22Rv1 (cell line): ENCODE measurements around the gene PLXNB1.
A peak's percentile ranks its signal among the peaks of the same experiment; 100 is the strongest.

ENCODE experiments used
- H3K27ac ChIP-seq: fragments of 450-650 bp; 2 replicates; pipeline ENCODE4 v1.5.1; 2017
- ZFX ChIP-seq: fragments of 450-650 bp; IDR thresholded peaks from 2 replicates; pipeline ENCODE4 v1.6.1; 2017; ENCODE audit warnings: antibody characterized with exemption, borderline replicate concordance
- TF ChIP-seq, protein P1 (sequence below): fragments of 450-650 bp; IDR thresholded peaks from 2 replicates; pipeline ENCODE4 v1.5.1; 2017; ENCODE audit warnings: mild to moderate bottlenecking

Gene PLXNB1

DNA sequence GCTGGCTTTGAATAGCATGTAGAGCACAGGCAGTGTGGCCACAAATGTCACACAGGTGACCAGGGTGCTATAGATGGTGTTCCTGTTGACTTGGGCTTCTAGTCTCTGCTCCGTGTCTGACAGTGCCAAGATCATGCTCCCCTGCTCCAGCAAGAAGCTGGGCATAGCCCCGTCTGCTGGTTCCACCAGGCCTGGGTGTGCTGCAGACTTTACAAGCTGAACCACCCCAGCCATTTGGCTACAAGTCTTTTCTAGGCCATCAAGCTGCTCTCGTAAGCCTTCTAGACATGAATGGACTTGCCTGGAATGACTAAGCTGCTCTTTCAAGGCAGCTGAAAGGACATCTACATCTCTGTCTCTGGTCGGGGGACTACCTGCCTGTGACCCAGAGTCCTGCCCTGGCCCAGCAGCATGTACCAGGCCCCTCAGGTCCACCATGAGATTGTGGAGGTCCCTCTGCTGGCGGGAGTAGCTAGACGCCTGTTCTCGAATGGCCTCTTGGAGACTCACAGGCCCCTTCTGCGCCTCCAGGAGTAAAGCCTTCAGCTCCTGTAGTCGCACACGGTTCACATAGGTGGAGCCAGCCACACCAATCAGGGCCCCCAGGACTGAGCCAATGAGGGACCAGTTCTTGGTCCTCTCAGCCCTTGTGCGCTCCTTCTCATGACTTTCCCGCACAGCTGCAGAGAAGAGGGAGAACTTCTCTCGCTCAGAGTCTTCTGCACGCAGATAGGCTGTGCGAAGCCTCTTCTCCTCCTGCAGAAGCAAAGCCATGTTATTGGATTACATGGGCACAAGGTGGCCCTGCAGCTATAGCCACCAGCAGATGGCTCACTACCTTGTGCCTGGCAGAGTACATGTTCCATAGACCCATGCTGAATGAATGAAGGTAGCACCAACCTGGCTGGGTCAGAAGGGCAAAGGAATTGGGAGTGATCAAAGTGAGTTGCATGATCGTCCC lies 2.8 kb upstream of the PLXNB1 start:
- no peak for TF ChIP-seq ZFX
- TF ChIP-seq, protein P1, sequence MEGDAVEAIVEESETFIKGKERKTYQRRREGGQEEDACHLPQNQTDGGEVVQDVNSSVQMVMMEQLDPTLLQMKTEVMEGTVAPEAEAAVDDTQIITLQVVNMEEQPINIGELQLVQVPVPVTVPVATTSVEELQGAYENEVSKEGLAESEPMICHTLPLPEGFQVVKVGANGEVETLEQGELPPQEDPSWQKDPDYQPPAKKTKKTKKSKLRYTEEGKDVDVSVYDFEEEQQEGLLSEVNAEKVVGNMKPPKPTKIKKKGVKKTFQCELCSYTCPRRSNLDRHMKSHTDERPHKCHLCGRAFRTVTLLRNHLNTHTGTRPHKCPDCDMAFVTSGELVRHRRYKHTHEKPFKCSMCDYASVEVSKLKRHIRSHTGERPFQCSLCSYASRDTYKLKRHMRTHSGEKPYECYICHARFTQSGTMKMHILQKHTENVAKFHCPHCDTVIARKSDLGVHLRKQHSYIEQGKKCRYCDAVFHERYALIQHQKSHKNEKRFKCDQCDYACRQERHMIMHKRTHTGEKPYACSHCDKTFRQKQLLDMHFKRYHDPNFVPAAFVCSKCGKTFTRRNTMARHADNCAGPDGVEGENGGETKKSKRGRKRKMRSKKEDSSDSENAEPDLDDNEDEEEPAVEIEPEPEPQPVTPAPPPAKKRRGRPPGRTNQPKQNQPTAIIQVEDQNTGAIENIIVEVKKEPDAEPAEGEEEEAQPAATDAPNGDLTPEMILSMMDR: peak; percentile 54
- peak overlapping the region; percentile 94 for H3K27ac ChIP-seq

DNA sequence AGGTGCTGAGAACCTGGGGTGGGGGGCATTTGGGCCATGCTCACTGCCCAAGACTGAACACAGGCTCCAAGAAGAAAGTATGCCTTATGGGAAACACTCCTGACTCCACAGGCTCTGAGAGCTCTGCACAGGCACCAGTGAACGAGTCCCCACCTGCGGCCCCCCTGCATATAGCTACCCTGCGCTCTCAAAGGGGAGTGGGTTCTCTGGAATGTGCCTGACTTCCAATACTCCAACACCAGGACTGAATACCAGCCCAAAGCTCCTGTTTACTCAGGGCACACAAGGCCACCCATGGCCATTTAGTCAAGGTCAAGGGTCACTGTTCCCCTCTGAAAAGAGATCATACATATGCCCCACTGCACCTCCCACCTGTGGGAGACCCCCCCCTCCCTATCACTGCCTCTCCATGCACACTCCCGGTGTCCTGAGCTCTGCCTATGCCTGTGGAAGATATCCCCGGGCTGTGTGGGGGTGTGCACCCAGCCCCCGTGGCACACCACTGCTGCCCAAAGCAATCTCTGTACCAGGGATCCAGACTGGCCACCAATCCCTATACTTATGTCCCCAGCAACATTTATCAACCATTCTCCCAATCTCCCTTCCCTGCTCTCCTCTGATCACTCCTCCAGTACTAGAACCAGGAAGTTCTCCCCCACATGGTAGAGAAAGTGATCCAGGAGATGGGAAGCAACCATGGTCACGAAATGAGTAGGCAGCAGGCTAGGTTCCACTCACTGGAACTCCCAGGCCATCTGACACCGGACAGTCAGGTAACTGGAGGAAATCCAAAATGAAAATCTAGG lies 1.5 kb upstream of the PLXNB1 start:
- no peak for TF ChIP-seq ZFX
- TF ChIP-seq, protein P1: no peak
- H3K27ac ChIP-seq: peak overlapping the region; percentile 94

DNA sequence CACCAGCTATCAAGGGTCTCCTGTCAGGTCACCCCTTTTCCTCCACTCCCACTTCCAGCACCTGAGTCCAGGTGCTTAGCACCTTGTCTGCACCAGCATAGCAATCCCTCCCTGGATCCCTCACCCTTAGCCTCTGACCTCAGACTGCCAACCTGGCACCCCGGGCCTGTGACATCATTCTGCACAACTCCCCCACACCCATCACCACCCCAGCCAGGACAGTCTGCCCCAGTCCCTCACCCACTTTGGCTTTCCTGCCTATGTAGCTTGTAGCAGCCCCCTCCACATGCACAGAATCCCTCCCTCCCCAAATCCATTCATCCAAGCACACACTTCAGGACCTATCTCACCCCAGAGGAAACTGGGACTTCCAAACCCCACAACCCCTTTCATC lies 819 bp upstream of the PLXNB1 start:
- TF ChIP-seq, protein P1: no peak
- no peak for TF ChIP-seq ZFX

DNA sequence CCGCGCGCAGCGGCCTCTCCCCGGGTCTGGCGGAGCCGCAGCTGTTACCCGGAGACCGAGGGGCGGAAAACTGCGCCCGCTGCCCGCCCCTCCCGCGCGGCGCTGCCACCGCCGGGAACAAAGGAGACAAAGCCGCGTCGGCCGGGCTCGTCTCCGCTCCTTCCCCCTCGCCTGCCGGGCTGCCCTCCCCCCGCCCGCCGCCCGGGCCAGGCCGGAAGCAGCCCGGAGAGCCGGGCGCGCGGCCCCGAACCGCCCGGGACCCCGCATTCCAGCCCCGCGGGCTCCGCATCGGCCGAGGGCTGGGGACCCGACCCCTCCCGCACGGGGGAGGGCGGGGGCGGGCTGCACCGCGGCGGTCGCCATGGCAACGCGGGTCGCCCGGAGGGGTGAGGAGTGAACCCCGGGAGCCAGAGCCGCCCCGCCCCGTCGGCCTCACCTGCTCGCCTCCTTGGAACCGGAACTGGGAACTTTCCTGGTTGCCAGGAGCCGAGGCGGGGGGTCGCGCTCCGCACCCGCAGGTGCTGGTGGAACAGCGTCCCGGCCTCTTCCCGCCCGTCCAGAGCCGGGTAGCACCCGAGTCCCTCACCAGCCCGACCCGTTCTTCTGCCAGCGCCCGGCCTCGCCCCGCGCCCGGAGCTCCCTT lies 448 bp downstream of the PLXNB1 start:
- peak overlapping the region; percentile 94 for H3K27ac ChIP-seq

More for the DNA sequence above, 819 bp upstream of the PLXNB1 start:
- H3K27ac ChIP-seq: peak overlapping the region; percentile 94

DNA sequence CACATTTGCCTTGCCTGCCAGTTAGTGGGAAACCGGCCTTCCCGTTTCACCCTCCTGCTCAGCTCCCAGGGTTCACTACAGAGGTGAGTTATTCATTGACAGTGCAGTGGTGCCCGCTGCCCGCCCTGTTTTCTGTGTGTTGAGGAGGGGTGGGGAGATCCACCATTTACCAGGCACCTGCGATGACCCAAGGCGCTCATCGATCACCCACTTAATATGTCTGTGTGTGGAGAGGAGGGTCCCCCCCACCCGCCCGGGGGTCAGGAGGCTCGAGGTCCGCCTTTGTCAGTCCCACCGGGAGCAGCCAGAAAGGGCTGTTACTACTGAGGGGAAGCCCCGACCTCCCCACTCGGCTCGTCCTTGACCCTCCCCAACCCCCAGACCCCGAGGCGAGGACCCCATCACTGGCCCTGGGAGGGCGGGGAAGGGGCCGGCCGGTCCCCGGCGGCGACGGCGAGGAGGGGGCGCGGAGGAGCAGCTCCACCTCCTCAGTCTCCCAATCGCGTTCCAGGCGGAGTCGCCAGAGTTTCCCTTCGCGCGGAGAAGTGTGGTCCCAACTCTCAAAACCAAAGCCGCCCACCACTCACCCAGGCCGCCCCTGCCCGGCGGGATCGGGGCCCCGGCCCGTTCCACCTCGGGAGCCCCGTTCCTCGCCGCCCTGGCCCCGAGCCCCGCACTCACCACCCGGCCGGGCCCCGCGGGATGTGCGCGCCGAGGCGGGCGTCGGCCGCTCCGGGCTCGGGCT lies 1.1 kb downstream of the PLXNB1 start:
- no peak for TF ChIP-seq ZFX
- TF ChIP-seq, protein P1: no peak
- peak overlapping the region; percentile 94 for H3K27ac ChIP-seq

More for the DNA sequence above, 448 bp downstream of the PLXNB1 start:
- TF ChIP-seq, protein P1: no peak
- no peak for TF ChIP-seq ZFX

DNA sequence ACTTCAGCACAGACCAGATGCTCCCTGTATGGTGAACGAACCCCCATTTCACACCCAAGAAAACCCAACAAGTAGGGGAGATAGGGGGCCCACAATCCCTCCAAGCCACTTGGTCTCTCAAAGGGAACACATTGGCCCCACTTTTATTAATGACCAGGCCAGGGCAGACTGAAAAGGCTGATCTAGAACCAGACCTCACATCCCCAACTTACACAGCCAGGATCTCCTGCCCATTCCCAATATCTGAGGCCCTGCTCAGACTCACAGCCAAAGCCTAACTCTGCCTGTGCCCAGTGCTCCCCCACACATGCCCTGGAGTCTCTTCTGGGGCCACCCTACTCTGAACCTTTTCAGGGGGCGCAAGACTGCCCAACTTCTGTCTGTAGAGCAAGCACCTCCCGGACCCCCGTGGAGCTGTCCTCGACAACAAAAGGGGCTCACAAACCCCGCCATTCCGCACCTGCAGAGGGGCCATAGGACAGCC lies 1.8 kb downstream of the PLXNB1 start:
- H3K27ac ChIP-seq: peak overlapping the region; percentile 94
- TF ChIP-seq ZFX: no peak
- TF ChIP-seq, protein P1: no peak
